ENCODE measurements around the gene ZNF500. TPM values are rescaled to one million over a fixed set of nuclear protein-coding genes. Genes with fewer than 3 reads are reported as not detected.
"Not testable (repeated sequence)": the region's sequence is repeated elsewhere in the genome, so short reads cannot be mapped to it uniquely, and the experiment has no call there.

ZNF500 gene
- polyA plus RNA-seq, 5 donors = 12.7 to 20.4 (median 16.9) TPM

- peak; percentile 42 to 66 for DNase-seq
These were observed 19.9 kb downstream of the ZNF500 start for GRCh38 chr16:4746991-4747574.

GRCh38 chr16:4746215-4746614 lies 20.7 kb downstream of the ZNF500 start:
- no peak for DNase-seq

- no peak for DNase-seq
These were observed 21.7 kb downstream of the ZNF500 start for GRCh38 chr16:4745274-4745569.

GRCh38 chr16:4744555-4745273 lies 22.2 kb downstream of the ZNF500 start:
- no peak for DNase-seq

- no peak for DNase-seq
These were observed 23.6 kb downstream of the ZNF500 start for GRCh38 chr16:4743226-4743878.

- DNase-seq = not testable (repeated sequence)
These were observed 28.6 kb downstream of the ZNF500 start for GRCh38 chr16:4738370-4738769.

GRCh38 chr16:4737545-4737944 lies 29.4 kb downstream of the ZNF500 start:
- DNase-seq = no peak

- DNase-seq = no peak
These were observed 30.4 kb downstream of the ZNF500 start for GRCh38 chr16:4736546-4736945.

GRCh38 chr16:4734730-4735535 lies 32.0 kb downstream of the ZNF500 start:
- DNase-seq = peak; percentile 75 to 81

- DNase-seq = peak; percentile 90
These were observed 32.8 kb downstream of the ZNF500 start, which contains the start of the genes ANKS3 and DNAAF8 for GRCh38 chr16:4734063-4734729. TSS of gene ANKS3 (minus strand) at chr16:4734271. CDS start at chr16:4730149, 4,122 bp downstream. TSS of gene DNAAF8 (plus strand) at chr16:4734537. CDS start at chr16:4736515, 1,978 bp downstream.

GRCh38 chr16:4733747-4734062 lies 33.3 kb downstream of the ZNF500 start:
- peak in 1 of 2 donors; percentile 15 for DNase-seq

- no peak for DNase-seq
These were observed 33.7 kb downstream of the ZNF500 start for GRCh38 chr16:4733211-4733742.

- no peak for DNase-seq
These were observed 37.1 kb downstream of the ZNF500 start for GRCh38 chr16:4729876-4730275.

GRCh38 chr16:4728676-4729075 lies 38.3 kb downstream of the ZNF500 start:
- DNase-seq = no peak

- no peak for DNase-seq
These were observed 40.3 kb downstream of the ZNF500 start for GRCh38 chr16:4726616-4727015.

GRCh38 chr16:4724661-4725270 lies 42.2 kb downstream of the ZNF500 start:
- no peak for DNase-seq

- no peak for DNase-seq
These were observed 43.7 kb downstream of the ZNF500 start for GRCh38 chr16:4723071-4723767.

GRCh38 chr16:4718466-4718865 lies 48.5 kb downstream of the ZNF500 start:
- no peak for DNase-seq

- no peak for DNase-seq
These were observed 52.0 kb downstream of the ZNF500 start for GRCh38 chr16:4714996-4715395.
